ENCODE measurements around the gene C4orf51.

C4orf51 gene

GRCh38 chr4:145757188-145757587 lies 77.2 kb downstream of the C4orf51 start:
- no peak for DNase-seq (ENCODE audit: low spot score)

- no peak for DNase-seq (ENCODE audit: low spot score)
Measured at GRCh38 chr4:145760176-145760575, 80.2 kb downstream of the C4orf51 start.

GRCh38 chr4:145760961-145761929 lies 81.3 kb downstream of the C4orf51 start:
- no peak for DNase-seq (ENCODE audit: low spot score)

- no peak for DNase-seq (ENCODE audit: low spot score)
Measured at GRCh38 chr4:145762719-145763118, 82.8 kb downstream of the C4orf51 start.

- DNase-seq (ENCODE audit: low spot score) = no peak
Measured at GRCh38 chr4:145763399-145763798, 83.5 kb downstream of the C4orf51 start.

GRCh38 chr4:145766273-145766672 lies 86.3 kb downstream of the C4orf51 start:
- no peak for DNase-seq (ENCODE audit: low spot score)

GRCh38 chr4:145769450-145770037 lies 89.6 kb downstream of the C4orf51 start:
- no peak for DNase-seq (ENCODE audit: low spot score)

- no peak for DNase-seq (ENCODE audit: low spot score)
Measured at GRCh38 chr4:145770124-145770523, 90.2 kb downstream of the C4orf51 start.

- DNase-seq (ENCODE audit: low spot score) = no peak
Measured at GRCh38 chr4:145772347-145772746, 92.4 kb downstream of the C4orf51 start.

- no peak for DNase-seq (ENCODE audit: low spot score)
Measured at GRCh38 chr4:145773581-145774234, 93.8 kb downstream of the C4orf51 start.

- no peak for DNase-seq (ENCODE audit: low spot score)
Measured at GRCh38 chr4:145774473-145774872, 94.5 kb downstream of the C4orf51 start.

- no peak for DNase-seq (ENCODE audit: low spot score)
Measured at GRCh38 chr4:145775406-145775805, 95.5 kb downstream of the C4orf51 start.

- no peak for DNase-seq (ENCODE audit: low spot score)
Measured at GRCh38 chr4:145776208-145776607, 96.3 kb downstream of the C4orf51 start.

- no peak for DNase-seq (ENCODE audit: low spot score)
Measured at GRCh38 chr4:145779319-145779801, 99.4 kb downstream of the C4orf51 start.

GRCh38 chr4:145781351-145781750 lies 101.4 kb downstream of the C4orf51 start:
- DNase-seq (ENCODE audit: low spot score) = no peak
